NCI-H2081 (cell line): ENCODE data around the gene SMPD1.

Experiments
- DNase-seq, 2 experiments: peaks; one replicate each; lab custom pipeline; 2025; lab: John Stamatoyannopoulos, UW

Gene SMPD1

GRCh38 chr11:6415797-6416196 lies 25.5 kb downstream of the SMPD1 start:
- no peak for DNase-seq

GRCh38 chr11:6417907-6418556 lies 27.8 kb downstream of the SMPD1 start:
- DNase-seq, result no peak

- DNase-seq, result no peak
Measured at GRCh38 chr11:6418557-6419008, 28.3 kb downstream of the SMPD1 start.

GRCh38 chr11:6419009-6419631 lies 28.8 kb downstream of the SMPD1 start, which contains the start of gene APBB1:
Gene APBB1, minus strand, starts transcription at chr11:6419094. Its CDS starts 7,747 bp downstream, at chr11:6411347.
- DNase-seq, result peak; percentile 49 to 56

- DNase-seq, result no peak
Measured at GRCh38 chr11:6420677-6421076, 30.4 kb downstream of the SMPD1 start.

GRCh38 chr11:6427516-6427915 lies 37.2 kb downstream of the SMPD1 start:
- no peak for DNase-seq

- DNase-seq, result no peak
Measured at GRCh38 chr11:6431861-6432260, 41.6 kb downstream of the SMPD1 start.

- no peak for DNase-seq
Measured at GRCh38 chr11:6433998-6434660, 43.9 kb downstream of the SMPD1 start.

- DNase-seq, result no peak
Measured at GRCh38 chr11:6437423-6437822, 47.1 kb downstream of the SMPD1 start.

GRCh38 chr11:6437993-6438392 lies 47.7 kb downstream of the SMPD1 start:
- no peak for DNase-seq

- DNase-seq, result peak; percentile 49 to 66
Measured at GRCh38 chr11:6438979-6439571, 48.8 kb downstream of the SMPD1 start.

- DNase-seq, result no peak
Measured at GRCh38 chr11:6440906-6441358, 50.7 kb downstream of the SMPD1 start, which contains the start of gene HPX. Gene HPX, minus strand, starts transcription at chr11:6440987. Its CDS starts 24 bp downstream, at chr11:6440963.

GRCh38 chr11:6442441-6442840 lies 52.2 kb downstream of the SMPD1 start:
- no peak for DNase-seq

- DNase-seq, result peak; percentile 15 to 37
Measured at GRCh38 chr11:6443269-6444003, 53.2 kb downstream of the SMPD1 start.
